Natural killer cell (primary cell): ENCODE measurements around the gene KASH5. TPM values are rescaled to one million over a fixed set of nuclear protein-coding genes. Genes with fewer than 3 reads are reported as not detected.

ENCODE experiments used
- ATAC-seq, 3 donors: fragments of 150-1000 bp in 2 of 3; fragments of 200-7000 bp in 1 of 3; cut with Tn5 transposase; 1 replicate in 1 of 3; 2 replicates in 2 of 3; pipeline ENCODE4 v1.10.0; 2021; ENCODE audit warnings: mild to moderate bottlenecking in 2 of 3, moderate library complexity in 2 of 3
- DNase-seq, 2 donors: peaks; one replicate each; pipeline versions ENCODE4 v3.0.0 to v3.0.0-alpha.2; 2013 to 2021; ENCODE audit warnings: mixed read lengths in 1 of 2
- H3K27ac ChIP-seq: one replicate; pipeline ENCODE4 v1.5.1; 2013; ENCODE audit warnings: mild to moderate bottlenecking, low read length
- H3K27me3 ChIP-seq: one replicate; pipeline ENCODE4 v1.6.1; 2013; ENCODE audit warnings: low read length; ENCODE audit not compliant: control insufficient read depth, insufficient read depth
- H3K36me3 ChIP-seq: one replicate; pipeline ENCODE4 v1.6.1; 2013; ENCODE audit warnings: low read length; ENCODE audit not compliant: control insufficient read depth, insufficient read depth
- H3K4me1 ChIP-seq: one replicate; pipeline ENCODE4 v1.6.1; 2013; ENCODE audit warnings: low read length; ENCODE audit not compliant: control insufficient read depth, insufficient read depth
- H3K4me3 ChIP-seq: one replicate; pipeline ENCODE4 v1.5.1; 2013; ENCODE audit warnings: low read length
- H3K9me3 ChIP-seq: one replicate; pipeline ENCODE4 v1.6.1; 2013; ENCODE audit warnings: low read length; ENCODE audit not compliant: control insufficient read depth, insufficient read depth
- H3K27ac Mint-ChIP-seq, 2 donors: one replicate each; pipeline ENCODE4 v1.8.0; 2022; ENCODE audit warnings: mild to moderate bottlenecking in 2 of 2, mixed read lengths in 2 of 2, moderate library complexity in 1 of 2
- H3K27me3 Mint-ChIP-seq, 2 donors: one replicate each; pipeline ENCODE4 v1.8.0; 2022; ENCODE audit warnings: low read depth in 2 of 2, mixed read lengths in 2 of 2
- H3K36me3 Mint-ChIP-seq: one replicate; pipeline ENCODE4 v1.8.0; 2022; ENCODE audit warnings: mixed read lengths
- H3K4me1 Mint-ChIP-seq, 2 donors: one replicate each; pipeline ENCODE4 v1.8.0; 2022; ENCODE audit warnings: mixed read lengths in 2 of 2
- H3K4me3 Mint-ChIP-seq: one replicate; pipeline ENCODE4 v1.8.0; 2022; ENCODE audit warnings: mild to moderate bottlenecking, moderate library complexity, mixed read lengths
- H3K9me3 Mint-ChIP-seq, 2 donors: one replicate each; pipeline ENCODE4 v1.8.0; 2022; ENCODE audit warnings: mixed read lengths in 2 of 2
- WGBS: methylation state at CpG from one replicate; pipeline ENCODE4 v1.1.7; 2013; ENCODE audit warnings: missing lambda C conversion rate; ENCODE audit not compliant: insufficient coverage; 5-methylcytosine and 5-hydroxymethylcytosine counted together
- intact Hi-C: fragments of 100-400 bp; cut with micrococcal nuclease; formaldehyde crosslinking; loops from one replicate; pipeline ENCODE4 v1.14.2; 2022
- total RNA-seq, 4 donors: library from RNA; stranded (reverse); fragments of 120-200 nt in 1 of 4; gene quantifications; one replicate each; pipeline versions ENCODE4 v1.2.3 to v1.2.4, GENCODE V29; 2013 to 2022
- TF ChIP-seq, protein P1 (sequence below): fragments of 200-600 bp; IDR thresholded peaks from one replicate; pipeline ENCODE4 v1.8.0; 2022; ENCODE audit warnings: antibody characterized with exemption

KASH5 gene
- total RNA-seq, 3 donors from 2014 or later (not counting 1 experiment from before 2014, with no cell fraction given) = 0.73 to 0.80 TPM; not detected in 1

DNA sequence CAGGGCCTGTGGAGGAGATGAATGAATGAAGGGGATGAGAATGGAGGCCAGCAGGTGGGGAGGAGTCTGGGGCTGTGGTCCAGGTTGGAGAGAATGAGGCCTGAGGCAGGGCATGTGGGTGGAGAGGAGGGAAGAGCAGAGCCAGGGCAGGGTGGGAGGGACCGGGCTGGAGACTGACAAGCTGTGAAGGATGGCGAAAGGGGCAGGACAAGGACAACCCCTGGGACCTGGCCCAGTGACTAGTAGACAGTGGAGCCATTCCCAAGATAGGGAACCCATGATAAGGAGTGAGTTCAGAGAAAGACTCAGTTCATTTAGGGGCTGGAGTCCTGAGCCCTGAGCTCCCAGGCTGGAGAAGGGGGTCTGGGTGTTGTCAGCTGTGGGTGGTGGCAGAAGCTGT lies 32.2 kb downstream of the KASH5 start:
- Histone ChIP-seq H3K36me3 (no peaks in the 10 kb centered on the region), H3K27ac (no peak overlapping the region), H3K27me3 (peaks cover 52% of the 10 kb centered on the region), H3K9me3 (no peaks in the 10 kb centered on the region), H3K4me1 (peaks cover 34% of the 10 kb centered on the region), H3K4me3 (no peak overlapping the region)
- H3K36me3 Mint-ChIP-seq = peaks cover 9% of the 10 kb centered on the region
- H3K4me3 Mint-ChIP-seq = peak overlapping the region; percentile 54
- no peak for DNase-seq
- TF ChIP-seq, protein P1, sequence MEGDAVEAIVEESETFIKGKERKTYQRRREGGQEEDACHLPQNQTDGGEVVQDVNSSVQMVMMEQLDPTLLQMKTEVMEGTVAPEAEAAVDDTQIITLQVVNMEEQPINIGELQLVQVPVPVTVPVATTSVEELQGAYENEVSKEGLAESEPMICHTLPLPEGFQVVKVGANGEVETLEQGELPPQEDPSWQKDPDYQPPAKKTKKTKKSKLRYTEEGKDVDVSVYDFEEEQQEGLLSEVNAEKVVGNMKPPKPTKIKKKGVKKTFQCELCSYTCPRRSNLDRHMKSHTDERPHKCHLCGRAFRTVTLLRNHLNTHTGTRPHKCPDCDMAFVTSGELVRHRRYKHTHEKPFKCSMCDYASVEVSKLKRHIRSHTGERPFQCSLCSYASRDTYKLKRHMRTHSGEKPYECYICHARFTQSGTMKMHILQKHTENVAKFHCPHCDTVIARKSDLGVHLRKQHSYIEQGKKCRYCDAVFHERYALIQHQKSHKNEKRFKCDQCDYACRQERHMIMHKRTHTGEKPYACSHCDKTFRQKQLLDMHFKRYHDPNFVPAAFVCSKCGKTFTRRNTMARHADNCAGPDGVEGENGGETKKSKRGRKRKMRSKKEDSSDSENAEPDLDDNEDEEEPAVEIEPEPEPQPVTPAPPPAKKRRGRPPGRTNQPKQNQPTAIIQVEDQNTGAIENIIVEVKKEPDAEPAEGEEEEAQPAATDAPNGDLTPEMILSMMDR = no peak
- intact Hi-C loops = no loop called here
- peaks cover 31 to 32% of the 10 kb centered on the region in 2 donors for H3K4me1 Mint-ChIP-seq
- no peaks in the 10 kb centered on the region for H3K9me3 Mint-ChIP-seq
- ATAC-seq = no peak
- 95% methylated on average over 2 of the region's 2 CpGs for WGBS
- peaks cover 68 to 79% of the 10 kb centered on the region in 2 donors for H3K27me3 Mint-ChIP-seq
- H3K27ac Mint-ChIP-seq = no peak overlapping the region

DNA sequence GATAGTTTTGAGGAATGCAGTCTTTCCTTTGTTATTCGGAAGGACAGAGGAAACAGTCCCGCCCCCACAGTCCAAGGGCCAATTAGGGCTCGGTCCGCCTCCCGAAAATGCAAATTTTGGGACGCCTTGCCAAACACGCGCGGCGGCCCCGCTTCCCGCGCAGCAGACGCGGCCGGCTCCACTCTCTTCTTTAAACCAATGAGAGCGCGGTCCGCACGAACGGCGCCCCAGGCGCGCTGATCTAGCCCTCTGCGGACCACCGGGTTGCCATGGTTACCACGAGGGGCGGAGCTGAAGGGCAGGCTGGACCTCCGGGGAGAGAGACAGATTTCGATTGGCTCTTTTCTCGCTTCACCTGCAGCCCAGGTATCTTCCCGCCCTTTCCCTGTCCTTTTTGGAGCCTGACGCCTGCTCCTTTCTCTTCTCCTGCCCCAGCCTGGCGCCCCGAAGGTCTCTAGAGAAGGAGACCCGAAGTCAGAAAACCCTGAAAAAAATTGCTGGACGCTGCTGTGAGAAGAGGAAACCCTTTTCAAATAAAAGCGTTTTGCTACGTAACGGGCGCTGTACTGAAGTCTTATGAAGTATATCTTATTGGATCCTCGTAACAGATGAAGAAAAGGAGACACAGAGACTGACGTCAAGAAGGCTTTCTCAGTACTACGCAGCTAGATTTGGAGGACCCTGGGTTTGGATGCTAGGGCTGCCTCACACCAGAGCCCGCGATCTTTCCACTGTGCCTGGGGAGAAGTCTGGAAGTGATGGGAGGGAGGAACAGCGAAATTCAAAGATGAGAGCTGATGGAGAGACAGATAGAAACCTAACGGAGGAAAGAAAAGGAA lies 33.2 kb downstream of the KASH5 start:
- Mint-ChIP-seq H3K4me3 (peak overlapping the region; percentile 21), H3K27ac (no peak overlapping the region), H3K4me1 (peaks cover 38 to 41% of the 10 kb centered on the region in 2 donors), H3K36me3 (peaks cover 9% of the 10 kb centered on the region), H3K27me3 (peaks cover 76 to 89% of the 10 kb centered on the region in 2 donors), H3K9me3 (no peaks in the 10 kb centered on the region)
- H3K4me3 ChIP-seq = no peak overlapping the region
- DNase-seq (peak in 1 of 2 donors; percentile 59), ATAC-seq (peak in 1 of 3 donors; percentile 51)
- peaks cover 36% of the 10 kb centered on the region for H3K4me1 ChIP-seq
- TF ChIP-seq, protein P1 = no peak
- 8% methylated on average over 48 of the region's 48 CpGs for WGBS
- no peaks in the 10 kb centered on the region for H3K36me3 ChIP-seq
- intact Hi-C loops = no loop called here
- peaks cover 62% of the 10 kb centered on the region for H3K27me3 ChIP-seq
- no peak overlapping the region for H3K27ac ChIP-seq
- H3K9me3 ChIP-seq = no peaks in the 10 kb centered on the region

DNA sequence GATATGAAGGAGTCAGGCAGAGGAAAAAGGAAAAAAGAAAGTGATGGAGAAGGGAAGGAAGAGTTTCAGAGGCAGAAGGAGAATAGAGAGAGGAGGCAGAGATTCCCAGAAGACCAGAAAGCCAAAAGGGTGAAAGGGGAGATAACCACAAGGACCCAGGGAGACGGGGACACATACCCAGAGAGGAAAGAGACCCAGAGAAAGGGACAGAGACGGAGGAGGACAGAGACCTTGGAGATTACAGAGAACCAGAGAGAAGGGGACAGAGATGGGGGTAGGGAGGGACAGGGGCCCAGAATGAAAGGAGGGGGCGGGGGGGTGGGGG lies 33.8 kb downstream of the KASH5 start:
- H3K27ac ChIP-seq = no peak overlapping the region
- no peak overlapping the region for H3K4me3 ChIP-seq
- H3K4me3 Mint-ChIP-seq = peak overlapping the region; percentile 21
- no peak overlapping the region for H3K27ac Mint-ChIP-seq
- H3K4me1 ChIP-seq = peaks cover 39% of the 10 kb centered on the region
- H3K36me3 ChIP-seq = no peaks in the 10 kb centered on the region
- H3K27me3 ChIP-seq = peaks cover 68% of the 10 kb centered on the region
- peaks cover 9% of the 10 kb centered on the region for H3K36me3 Mint-ChIP-seq
- peaks cover 44 to 47% of the 10 kb centered on the region in 2 donors for H3K4me1 Mint-ChIP-seq
- no peak for DNase-seq
- intact Hi-C loops = no loop called here
- ATAC-seq = no peak
- no peaks in the 10 kb centered on the region for H3K9me3 ChIP-seq
- H3K9me3 Mint-ChIP-seq = no peaks in the 10 kb centered on the region
- 33% methylated on average over 3 of the region's 3 CpGs for WGBS
- TF ChIP-seq, protein P1 = no peak
- peaks cover 81 to 95% of the 10 kb centered on the region in 2 donors for H3K27me3 Mint-ChIP-seq
